Dedifferentiated amniotic fluid mesenchymal stem cell (primary cell): Measurements from ENCODE around the gene SSBP1.
"Not testable (repeated sequence)": the region's sequence is repeated elsewhere in the genome, so short reads cannot be mapped to it uniquely, and the experiment has no call there.

Experiments
- DNase-seq: peaks from one replicate; pipeline ENCODE4 v3.0.0-alpha.2; 2016; ENCODE audit errors: extremely low spot score

SSBP1 gene, protein sequence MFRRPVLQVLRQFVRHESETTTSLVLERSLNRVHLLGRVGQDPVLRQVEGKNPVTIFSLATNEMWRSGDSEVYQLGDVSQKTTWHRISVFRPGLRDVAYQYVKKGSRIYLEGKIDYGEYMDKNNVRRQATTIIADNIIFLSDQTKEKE

GRCh38 chr7:141737836-141738591 lies at the start of gene SSBP1:
TSS of gene SSBP1 (plus strand) at chr7:141738358. CDS start at chr7:141739167, 809 bp downstream.
- DNase-seq, result peak; percentile 98

- not testable (repeated sequence) for DNase-seq
These were observed 48.9 kb upstream of the SSBP1 start for GRCh38 chr7:141689072-141689825.

- no peak for DNase-seq
These were observed 46.6 kb upstream of the SSBP1 start for GRCh38 chr7:141691540-141691939.

DNA sequence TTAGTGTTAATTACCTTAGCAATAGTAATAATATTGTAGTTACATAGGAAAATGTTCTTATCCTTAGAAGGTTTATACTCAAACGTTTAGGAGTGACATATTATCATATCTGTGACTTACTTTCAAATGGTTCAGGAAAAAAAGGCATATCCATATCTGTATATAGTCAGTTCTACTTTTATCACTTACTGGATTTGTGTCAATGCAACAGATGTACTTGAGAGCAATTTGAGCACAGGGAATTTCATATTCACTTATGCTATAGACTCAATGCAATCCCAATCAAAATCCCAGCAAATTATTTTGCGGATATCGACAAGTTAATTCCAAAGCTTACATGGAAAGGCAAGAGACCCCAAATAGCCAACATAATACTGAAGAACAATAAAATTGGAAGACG lies 46.2 kb upstream of the SSBP1 start:
- DNase-seq, result no peak

DNA sequence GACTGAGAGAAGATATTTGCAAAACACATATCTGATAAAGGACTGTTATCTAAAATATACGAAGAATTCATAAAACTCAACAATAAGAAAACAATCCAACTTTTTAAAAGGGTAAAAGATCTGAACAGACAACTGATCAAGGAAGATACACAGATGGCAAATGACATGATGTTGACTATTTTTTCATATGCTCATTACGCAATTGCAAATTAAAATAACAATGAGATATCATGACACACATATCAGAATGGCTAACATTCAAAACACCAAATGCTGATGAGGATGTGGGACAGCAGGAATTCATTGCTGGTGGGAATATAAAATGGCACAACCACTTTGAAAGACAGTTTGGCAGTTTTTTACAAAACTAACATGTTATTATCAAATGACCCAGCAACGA lies 45.1 kb upstream of the SSBP1 start:
- DNase-seq, result no peak

DNA sequence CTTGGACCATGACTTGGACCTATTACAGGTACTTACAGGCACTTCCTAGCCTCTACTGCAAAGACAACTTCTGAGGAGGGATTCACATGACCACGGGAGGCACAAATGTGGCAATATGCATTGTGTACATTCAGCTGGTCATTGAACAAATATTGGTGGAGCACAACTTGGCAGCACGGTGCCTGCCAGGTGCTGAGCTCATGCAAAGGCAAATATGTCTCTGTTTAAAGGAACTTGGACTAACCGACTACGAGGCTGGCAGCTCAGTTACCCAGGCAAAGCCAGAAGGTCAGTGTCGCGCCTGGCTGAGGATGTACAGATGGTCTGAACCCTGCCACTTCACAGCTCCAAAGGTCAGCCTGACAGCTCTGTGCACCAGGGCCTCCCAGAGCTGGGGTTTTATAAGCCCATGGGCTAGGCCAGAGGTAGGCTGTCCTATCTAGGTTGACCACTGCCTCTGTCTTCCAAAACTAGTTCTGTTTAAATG lies 42.3 kb upstream of the SSBP1 start:
- DNase-seq, result no peak

DNA sequence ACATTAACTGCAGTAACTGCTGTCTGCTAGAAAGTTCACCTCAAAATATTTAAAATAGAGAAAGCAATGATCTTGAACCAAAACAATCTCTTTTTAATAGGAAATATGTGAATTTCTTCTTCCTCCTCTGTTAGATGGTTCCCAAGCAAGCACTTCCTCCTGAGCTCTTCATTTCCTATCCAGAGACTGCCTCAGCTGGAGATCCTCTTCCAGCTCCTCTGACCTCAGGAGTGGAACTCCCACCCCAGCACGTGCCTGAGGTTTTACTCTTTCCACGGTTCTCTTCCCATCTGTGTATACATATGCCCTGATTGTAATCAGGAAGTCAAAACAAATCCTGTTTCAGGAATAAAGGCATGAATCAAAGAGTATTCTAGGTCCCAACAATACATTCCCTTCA lies 41.8 kb upstream of the SSBP1 start:
- DNase-seq, result no peak

DNA sequence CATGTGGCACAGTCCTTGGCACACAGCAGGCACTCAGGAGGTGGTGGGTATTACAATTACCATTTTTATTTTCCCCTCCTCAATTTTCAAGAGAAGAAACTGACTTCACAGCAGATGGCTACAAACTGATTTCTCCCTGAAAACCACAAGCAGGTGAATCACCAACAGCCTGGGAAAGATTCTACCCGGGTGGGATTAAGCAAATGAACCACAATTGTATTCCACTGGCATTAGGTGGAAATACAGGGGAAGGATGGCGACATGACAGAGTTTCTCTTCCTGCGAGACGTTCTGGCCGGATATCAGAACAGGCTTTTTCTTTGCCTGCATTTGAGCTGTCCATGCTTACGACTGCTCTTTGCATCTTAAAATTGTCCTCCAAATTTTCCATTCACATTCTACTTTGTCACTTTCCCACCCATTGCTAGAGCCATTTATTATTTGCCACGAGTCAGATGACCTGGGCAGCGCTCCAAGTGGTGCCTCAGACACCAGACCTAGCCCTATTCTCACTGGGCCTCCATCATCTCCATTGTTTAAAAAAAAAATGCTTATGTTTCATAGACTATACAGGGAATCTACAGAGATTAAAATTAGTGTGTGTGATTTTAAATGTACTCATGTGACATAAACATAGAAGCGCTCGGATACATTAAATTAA lies 40.8 kb upstream of the SSBP1 start:
- no peak for DNase-seq

- DNase-seq, result no peak
These were observed 39.7 kb upstream of the SSBP1 start for GRCh38 chr7:141698247-141699015.

DNA sequence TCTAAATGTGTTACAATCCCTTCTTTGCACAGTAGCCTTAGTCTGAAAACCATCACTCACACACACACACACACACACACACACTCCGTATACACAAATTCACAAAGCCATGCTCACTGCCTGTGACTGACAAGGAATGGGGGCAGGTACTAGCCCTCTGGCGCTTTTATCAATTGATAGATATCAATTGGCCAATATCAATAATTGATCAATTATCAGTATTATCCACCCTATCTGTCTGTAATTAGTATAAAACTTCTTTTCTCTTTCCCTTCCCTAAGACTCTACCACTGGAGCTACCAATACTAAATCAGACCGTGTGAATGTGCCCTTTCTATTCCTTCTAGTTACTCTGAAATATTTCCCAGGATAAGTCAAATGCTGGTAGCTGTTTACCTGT lies 38.3 kb upstream of the SSBP1 start:
- DNase-seq, result no peak

GRCh38 chr7:141700296-141700847 lies 37.8 kb upstream of the SSBP1 start:
- DNase-seq, result no peak

DNA sequence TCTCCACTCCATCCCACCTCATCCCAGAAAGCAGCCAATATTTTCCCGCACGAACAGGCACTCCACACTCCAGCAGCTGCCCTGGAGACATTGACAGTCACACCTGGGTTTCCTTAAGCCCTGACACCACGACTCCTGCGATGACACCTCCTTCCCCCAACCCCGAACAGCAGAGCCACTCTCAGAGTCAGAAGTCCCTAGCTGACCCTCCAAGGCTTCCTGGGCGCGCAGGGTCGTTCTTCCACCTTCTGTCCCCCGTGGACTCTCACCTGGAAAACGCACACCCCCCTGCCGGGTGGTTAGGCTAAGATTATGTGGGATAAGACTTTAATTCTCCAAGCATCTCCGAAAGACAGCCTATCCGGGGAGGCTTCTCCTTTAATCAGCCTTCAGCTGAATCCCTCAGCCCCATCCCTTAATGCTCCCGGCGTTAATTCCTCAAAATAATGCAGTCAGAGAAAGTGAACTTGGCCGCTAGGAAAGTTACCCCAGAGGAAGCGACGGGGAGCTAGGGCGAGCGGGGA lies 37.2 kb upstream of the SSBP1 start:
- DNase-seq, result no peak

- DNase-seq, result no peak
These were observed 36.6 kb upstream of the SSBP1 start for GRCh38 chr7:141701489-141702046.

DNA sequence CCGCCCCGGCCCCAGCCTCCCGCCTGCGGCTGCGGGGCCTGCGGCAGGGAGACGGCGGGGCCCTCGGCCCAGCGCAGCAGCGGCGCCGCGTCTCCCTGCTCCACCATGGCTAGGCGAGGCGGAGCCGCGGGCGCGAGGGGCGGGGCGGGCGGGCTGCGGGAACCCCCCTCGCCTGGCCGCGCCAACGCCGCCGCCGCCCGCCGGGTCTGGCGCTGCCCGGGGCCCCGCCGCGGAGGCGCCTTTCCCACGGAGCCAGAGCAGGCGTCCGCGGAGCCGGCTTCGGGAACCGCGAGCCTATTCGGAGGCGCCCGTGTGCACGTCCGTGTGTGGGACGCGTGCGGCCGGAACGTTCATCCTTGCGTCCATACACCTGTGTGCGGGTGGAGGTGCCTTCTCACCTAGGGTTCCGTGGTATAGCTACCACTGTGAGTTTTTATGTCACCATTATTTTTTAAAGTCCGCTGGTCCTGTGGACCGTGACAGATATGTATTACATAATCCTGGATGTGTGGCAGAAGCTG lies 36.1 kb upstream of the SSBP1 start, which contains the start of gene DENND11:
TSS of gene DENND11 (minus strand) at position 120 of the 521 bp plus-strand sequence. CDS start at position 107, 13 bp downstream.
- no peak for DNase-seq

DNA sequence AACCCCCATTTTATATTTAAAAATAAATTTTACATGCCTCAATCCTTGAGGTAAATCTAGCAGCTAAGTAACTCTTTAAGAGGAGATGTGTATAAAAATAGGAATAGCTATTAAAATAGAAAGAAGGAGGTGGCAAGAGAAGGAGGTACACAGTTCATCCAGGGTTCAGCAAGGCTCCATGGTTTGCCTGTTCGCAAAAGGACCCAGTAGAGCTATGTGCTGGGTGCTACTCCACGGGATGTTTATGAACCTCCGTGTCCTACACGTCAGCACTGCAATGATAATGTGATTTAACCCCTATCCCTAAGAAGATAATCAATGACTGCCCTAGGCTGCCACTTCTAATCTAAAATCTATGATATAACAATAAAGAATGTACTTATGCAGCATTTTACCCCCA lies 35.3 kb upstream of the SSBP1 start:
- no peak for DNase-seq

GRCh38 chr7:141704112-141704511 lies 34.0 kb upstream of the SSBP1 start:
- DNase-seq, result no peak

DNA sequence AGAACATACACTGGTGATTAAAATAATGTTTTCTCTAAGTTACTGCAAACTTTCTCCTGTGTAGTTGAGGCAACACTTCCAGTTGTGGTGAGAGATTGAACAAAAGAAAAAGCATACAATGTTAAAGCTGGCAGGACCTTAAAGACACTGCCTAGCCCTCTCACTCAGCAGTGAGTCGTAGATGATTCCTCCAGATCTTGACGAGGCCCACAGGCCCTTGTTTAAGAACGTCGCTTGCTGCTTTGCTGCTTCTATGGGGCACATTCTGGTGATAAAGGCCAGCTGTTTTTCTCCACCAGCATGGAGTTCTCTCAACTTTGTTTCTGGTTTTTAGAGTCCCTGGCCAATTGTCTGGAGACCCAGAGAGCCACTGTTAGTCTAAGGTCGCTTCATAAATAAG lies 33.4 kb upstream of the SSBP1 start:
- DNase-seq, result no peak

DNA sequence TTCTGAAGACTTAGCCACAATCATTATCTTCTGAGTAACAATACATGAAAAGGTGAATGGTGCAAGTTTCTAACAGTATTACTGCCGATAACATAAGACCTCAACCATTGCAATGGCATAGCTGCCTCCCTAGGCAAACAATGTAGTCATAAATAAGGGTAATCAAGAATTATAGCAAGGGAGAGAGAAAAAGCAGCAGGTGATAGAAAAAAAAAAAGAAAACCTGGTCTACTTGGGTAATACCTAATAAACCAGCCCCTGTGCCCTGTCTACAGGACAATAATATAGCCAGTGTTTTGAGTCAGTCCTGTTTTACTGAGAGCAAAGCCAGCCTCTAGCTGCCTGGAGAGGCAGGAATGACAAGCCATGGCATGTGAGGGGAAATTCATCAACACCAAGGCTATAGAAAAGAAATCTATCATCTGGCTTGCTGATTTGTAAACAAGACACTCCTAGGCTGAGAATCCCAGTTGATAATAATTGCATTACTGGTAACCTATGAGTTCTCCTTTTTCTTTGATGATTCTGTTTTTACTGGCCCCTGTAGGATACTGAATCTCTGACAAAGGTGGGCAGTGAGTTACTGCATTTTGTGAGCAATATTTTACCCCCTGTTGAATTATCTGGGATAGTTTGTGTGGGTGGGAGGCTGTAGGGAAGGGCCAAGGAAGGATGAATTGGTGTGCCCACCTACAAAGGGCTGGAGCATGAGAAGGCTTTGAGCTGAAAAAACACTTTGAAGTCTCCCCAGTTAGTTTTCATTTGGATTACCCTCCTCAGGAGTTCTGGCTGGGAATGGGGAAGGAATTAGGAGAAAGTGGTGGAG lies 31.7 kb upstream of the SSBP1 start:
- DNase-seq, result no peak

DNA sequence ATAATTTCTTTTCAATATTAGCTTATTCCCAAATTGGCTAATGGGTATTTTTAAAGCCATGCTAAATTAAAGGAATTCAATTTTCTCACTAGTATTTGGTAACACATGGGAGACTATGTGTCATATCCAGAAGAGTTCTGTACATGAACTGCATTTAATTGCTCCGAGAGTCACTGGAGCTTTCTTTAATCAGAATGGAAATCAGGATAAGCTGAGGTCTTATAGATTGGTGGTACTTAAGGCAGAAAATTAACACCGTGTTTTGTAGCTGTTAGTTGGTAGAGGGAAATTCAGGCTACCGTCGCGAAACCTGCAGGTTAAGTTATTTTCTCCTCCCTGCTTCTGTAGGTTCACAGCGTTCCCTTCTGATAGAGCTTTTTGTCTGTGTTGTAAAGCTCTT lies 29.8 kb upstream of the SSBP1 start, which contains the start of gene WEE2:
TSS of gene WEE2 (plus strand) at position 3 of the 400 bp plus-strand sequence. CDS start 406 bp downstream, outside the sequence.
- no peak for DNase-seq
